ENCODE measurements around the gene PIGU. TPM values are rescaled to one million over a fixed set of nuclear protein-coding genes. Genes with fewer than 3 reads are reported as not detected.

The PIGU gene
- total and polyA plus RNA-seq, 2 donors (not counting 3 experiments of a cell fraction or from before 2014, with no cell fraction given), result 20.3 to 81.8 TPM

GRCh38 chr20:34708621-34709043, 31.7 kb upstream of the PIGU start:
- no TSS peak for BruUV-seq (replicated peaks)
- Histone ChIP-seq H3K79me2 (ENCODE audit: control insufficient read depth, insufficient read depth, low read length) (no peaks in the 10 kb centered on the region), H3K4me1 (ENCODE audit: control insufficient read depth, extremely low read depth, insufficient read depth, low read length) (peaks cover 32% of the 10 kb centered on the region), H2AFZ (ENCODE audit: low read depth, low read length) (peak overlapping the region; percentile 78), H3K27me3 (ENCODE audit: control insufficient read depth in 2 of 2, insufficient read depth in 2 of 2, low read length in 2 of 2) (no peaks in the 10 kb centered on the region), H3K36me3 (ENCODE audit: control insufficient read depth in 2 of 2, extremely low read depth in 1 of 2, insufficient read depth in 2 of 2, low read length in 2 of 2) (peaks cover 0 to 3% of the 10 kb centered on the region in 2 experiments), H3K9me1 (replicated peaks; ENCODE audit: control insufficient read depth, extremely low read depth, insufficient read depth, low read length) (no peaks in the 10 kb centered on the region), H4K20me1 (replicated peaks; ENCODE audit: control insufficient read depth, extremely low read depth, insufficient read depth, low read length) (no peaks in the 10 kb centered on the region), H3K9me3 (replicated peaks; ENCODE audit: control insufficient read depth, insufficient read depth, low read length) (no peaks in the 10 kb centered on the region), H3K4me3 (replicated peaks in 1 of 3; ENCODE audit: insufficient read depth in 1 of 3, low read depth in 1 of 3, low read length in 3 of 3) (peak overlapping the region; percentile 46 to 69 (median 65)), H3K27ac (ENCODE audit: insufficient read depth, low read depth, low read length) (no peak overlapping the region), H3K4me2 (ENCODE audit: insufficient read depth, low read length) (peak overlapping the region; percentile 76), H3K9ac (replicated peaks; ENCODE audit: extremely low read depth, insufficient read depth, low read length) (peak overlapping the region; percentile 4)
- FAIRE-seq (no peak), DNase-seq (ENCODE audit: low read depth, low spot score) (peak; percentile 66)
- dilution Hi-C loops (cut with MboI; ENCODE audit: extremely low pct_ligation_motif_present, low sequenced_read_pairs), result no loop called here
- TF ChIP-seq EZH2 (IDR thresholded peaks at IDR 0.05; ENCODE audit: borderline replicate concordance, low read depth, low read length, severe bottlenecking) (no peak), CTCF (IDR thresholded peaks at IDR 0.05; ENCODE audit: extremely low read depth in 1 of 2, insufficient read depth in 1 of 2, low read depth in 1 of 2, low read length in 2 of 2) (peak; percentile 25 to 65)
- CTCF ChIA-PET, result interaction anchor here (0.8 to 4.1 kb wide), 16 partner anchors 12 to 396 kb away, joined by 3 to 31 read pairs (median 7); partner anchors contain the start of genes DYNLRB1 and MAP1LC3A
- POLR2A ChIA-PET, result no interaction called here
- intact Hi-C loops (cut with micrococcal nuclease), result loop anchor here (1.0 to 2.0 kb wide), 3 partner anchors 129 to 170 kb away; partner anchors contain the start of gene MAP1LC3A

GRCh38 chr20:34706912-34707784, 30.3 kb upstream of the PIGU start:
- H3K36me3 ChIP-seq (ENCODE audit: control insufficient read depth in 2 of 2, extremely low read depth in 1 of 2, insufficient read depth in 2 of 2, low read length in 2 of 2), result no peaks in the 10 kb centered on the region
- DNase-seq (ENCODE audit: low read depth, low spot score) (no peak), FAIRE-seq (no peak)
- no TSS peak for BruUV-seq (replicated peaks)
- H3K79me2 ChIP-seq (ENCODE audit: control insufficient read depth, insufficient read depth, low read length), result no peaks in the 10 kb centered on the region
- no peaks in the 10 kb centered on the region for H4K20me1 ChIP-seq (replicated peaks; ENCODE audit: control insufficient read depth, extremely low read depth, insufficient read depth, low read length)
- no peaks in the 10 kb centered on the region for H3K27me3 ChIP-seq (ENCODE audit: control insufficient read depth in 2 of 2, insufficient read depth in 2 of 2, low read length in 2 of 2)
- no peak overlapping the region for H3K4me2 ChIP-seq (ENCODE audit: insufficient read depth, low read length)
- dilution Hi-C loops (cut with MboI; ENCODE audit: extremely low pct_ligation_motif_present, low sequenced_read_pairs), result no loop called here
- no peaks in the 10 kb centered on the region for H3K9me1 ChIP-seq (replicated peaks; ENCODE audit: control insufficient read depth, extremely low read depth, insufficient read depth, low read length)
- H3K4me3 ChIP-seq (replicated peaks in 1 of 3; ENCODE audit: insufficient read depth in 1 of 3, low read depth in 1 of 3, low read length in 3 of 3), result no peak overlapping the region
- peaks cover 20% of the 10 kb centered on the region for H3K4me1 ChIP-seq (ENCODE audit: control insufficient read depth, extremely low read depth, insufficient read depth, low read length)
- no peak overlapping the region for H2AFZ ChIP-seq (ENCODE audit: low read depth, low read length)
- no peaks in the 10 kb centered on the region for H3K9me3 ChIP-seq (replicated peaks; ENCODE audit: control insufficient read depth, insufficient read depth, low read length)
- intact Hi-C loops (cut with micrococcal nuclease), result no loop called here
- no peak overlapping the region for H3K27ac ChIP-seq (ENCODE audit: insufficient read depth, low read depth, low read length)
- POLR2A ChIA-PET, result no interaction called here
- TF ChIP-seq GATA2 (IDR thresholded peaks at IDR 0.05; ENCODE audit: insufficient read depth, insufficient read length, low read depth, low read length), result no peak
- H3K9ac ChIP-seq (replicated peaks; ENCODE audit: extremely low read depth, insufficient read depth, low read length), result no peak overlapping the region
- CTCF ChIA-PET, result interaction anchor here (1.1 to 4.1 kb wide), 14 partner anchors 14 to 517 kb away, joined by 3 to 31 read pairs (median 4); partner anchors contain the start of gene DYNLRB1

All from endothelial cell of umbilical vein (primary cell).